ENCODE measurements around the gene EDNRB.

DNA sequence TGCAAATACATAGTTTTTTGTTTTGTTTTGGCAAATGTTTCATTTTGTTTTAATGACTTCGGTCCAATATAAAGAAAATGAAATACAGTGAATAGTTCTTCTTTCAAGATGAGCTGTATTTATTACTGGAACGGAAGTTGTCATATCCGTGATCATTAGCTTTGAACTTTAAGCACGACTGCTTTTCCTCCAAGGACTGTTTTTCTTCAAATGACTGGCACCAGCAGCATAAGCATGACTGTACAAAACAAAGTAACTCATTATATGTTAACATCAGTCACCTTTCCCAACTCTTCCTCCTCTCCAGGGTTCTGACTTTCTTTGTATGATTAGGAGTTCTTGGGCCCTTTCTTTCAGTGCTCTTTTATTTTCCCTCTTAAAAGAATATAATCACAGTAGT, 20.5 kb downstream of the EDNRB start:
- TF ChIP-seq SRF (IDR thresholded peaks at IDR 0.05; ENCODE audit: low read depth, low read length) (no peak), SP2 (IDR thresholded peaks at IDR 0.05; ENCODE audit: low read length) (no peak), MAFK (IDR thresholded peaks at IDR 0.05; ENCODE audit: low read depth, low read length) (no peak), CEBPB (IDR thresholded peaks at IDR 0.05; ENCODE audit: low read depth, low read length) (no peak), CBX8 (IDR thresholded peaks at IDR 0.05; ENCODE audit: borderline replicate concordance, low read depth, low read length) (no peak), TAF1 (IDR thresholded peaks at IDR 0.05; ENCODE audit: low read depth, low read length) (no peak), POLR2AphosphoS5 (IDR thresholded peaks at IDR 0.05; ENCODE audit: low read depth, low read length) (no peak), ASH2L (IDR thresholded peaks at IDR 0.05; ENCODE audit: low read length) (no peak), CREB1 (IDR thresholded peaks at IDR 0.05) (no peak)
- TF ChIP-seq, protein P1, sequence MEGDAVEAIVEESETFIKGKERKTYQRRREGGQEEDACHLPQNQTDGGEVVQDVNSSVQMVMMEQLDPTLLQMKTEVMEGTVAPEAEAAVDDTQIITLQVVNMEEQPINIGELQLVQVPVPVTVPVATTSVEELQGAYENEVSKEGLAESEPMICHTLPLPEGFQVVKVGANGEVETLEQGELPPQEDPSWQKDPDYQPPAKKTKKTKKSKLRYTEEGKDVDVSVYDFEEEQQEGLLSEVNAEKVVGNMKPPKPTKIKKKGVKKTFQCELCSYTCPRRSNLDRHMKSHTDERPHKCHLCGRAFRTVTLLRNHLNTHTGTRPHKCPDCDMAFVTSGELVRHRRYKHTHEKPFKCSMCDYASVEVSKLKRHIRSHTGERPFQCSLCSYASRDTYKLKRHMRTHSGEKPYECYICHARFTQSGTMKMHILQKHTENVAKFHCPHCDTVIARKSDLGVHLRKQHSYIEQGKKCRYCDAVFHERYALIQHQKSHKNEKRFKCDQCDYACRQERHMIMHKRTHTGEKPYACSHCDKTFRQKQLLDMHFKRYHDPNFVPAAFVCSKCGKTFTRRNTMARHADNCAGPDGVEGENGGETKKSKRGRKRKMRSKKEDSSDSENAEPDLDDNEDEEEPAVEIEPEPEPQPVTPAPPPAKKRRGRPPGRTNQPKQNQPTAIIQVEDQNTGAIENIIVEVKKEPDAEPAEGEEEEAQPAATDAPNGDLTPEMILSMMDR (IDR thresholded peaks at IDR 0.05; ENCODE audit: control extremely low read depth in 1 of 3, insufficient read depth in 1 of 3, low read depth in 1 of 3, low read length in 3 of 3), result no peak

Measured in H1 (cell line).